Erythroblast (primary cell): ENCODE measurements around the gene SIGLEC7.

Source experiments
- GATA1 ChIP-seq: IDR thresholded peaks from 2 replicates; pipeline ENCODE4 v1.6.1; 2011; ENCODE audit warnings: low read depth, mild to moderate bottlenecking, control low read depth, low read length, moderate library complexity
- POLR2A ChIP-seq: IDR thresholded peaks from 2 replicates; pipeline ENCODE4 v1.6.1; 2011; ENCODE audit warnings: mild to moderate bottlenecking, low read length

DNA sequence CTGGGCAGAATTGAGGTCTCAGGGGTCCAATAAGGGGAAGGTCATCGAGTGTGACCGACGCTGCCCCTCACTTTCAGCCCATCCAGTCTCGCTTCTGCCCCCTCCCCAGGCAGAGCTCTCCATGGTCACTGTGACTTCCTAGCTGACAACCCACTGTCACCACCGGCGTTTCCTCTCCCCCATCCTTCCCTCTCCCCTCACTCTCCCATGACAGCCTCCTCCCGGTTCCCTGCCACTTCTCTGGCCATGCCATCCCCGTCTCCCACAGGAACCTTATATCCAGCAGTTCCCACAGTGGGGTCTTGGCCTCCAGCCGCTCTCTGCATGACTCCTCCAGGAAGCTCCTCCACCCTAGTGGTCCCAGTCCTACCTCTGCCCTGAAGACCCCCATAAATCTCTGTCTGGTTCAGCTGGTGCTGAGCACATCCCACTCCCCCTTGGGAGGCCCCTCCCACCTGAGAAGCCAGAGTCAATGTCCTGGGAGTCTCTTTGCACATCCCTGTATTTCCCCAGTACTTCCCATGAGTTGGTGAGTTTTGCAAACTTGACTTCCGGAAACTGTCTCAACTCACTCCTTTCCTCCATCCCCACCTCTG, 58.1 kb downstream of the SIGLEC7 start:
- TF ChIP-seq POLR2A: no peak
- TF ChIP-seq GATA1: no peak
